WTC11 (cell line): ENCODE results near the gene TF.

Source experiments
- HMGA2 ChIP-seq: fragments of 250-450 bp; sonication (Bioruptor Pico); IDR thresholded peaks from 2 replicates; pipeline ENCODE4 v1.4.0; 2021; ENCODE audit warnings: mild to moderate bottlenecking, moderate library complexity
- TF ChIP-seq, protein P1 (sequence below): fragments of 200-600 bp; IDR thresholded peaks from 2 replicates; pipeline ENCODE4 v1.8.0; 2022; ENCODE audit warnings: antibody characterized with exemption

DNA sequence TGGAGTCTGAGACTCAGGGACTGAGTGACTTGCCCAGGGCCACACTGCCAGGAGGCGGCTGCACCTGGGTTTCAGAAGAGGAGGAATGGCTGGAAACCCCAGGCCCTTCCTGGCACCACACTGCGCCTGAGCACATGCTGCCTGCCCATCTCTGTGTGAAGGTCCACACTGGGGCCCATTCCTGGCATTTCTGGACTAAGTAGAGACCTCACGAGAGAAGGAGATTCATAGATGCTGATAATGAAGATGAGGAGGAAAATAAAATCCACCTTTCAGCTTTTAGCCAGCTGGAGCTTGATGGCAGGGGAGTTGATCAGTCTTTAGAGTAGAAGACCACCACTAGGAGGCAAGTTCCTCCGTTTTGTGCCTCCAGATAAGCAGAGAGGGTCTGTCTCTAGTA, 40.2 kb upstream of the TF start:
- TF ChIP-seq HMGA2 (CRISPR knock-in tag), result no peak
- TF ChIP-seq, protein P1, sequence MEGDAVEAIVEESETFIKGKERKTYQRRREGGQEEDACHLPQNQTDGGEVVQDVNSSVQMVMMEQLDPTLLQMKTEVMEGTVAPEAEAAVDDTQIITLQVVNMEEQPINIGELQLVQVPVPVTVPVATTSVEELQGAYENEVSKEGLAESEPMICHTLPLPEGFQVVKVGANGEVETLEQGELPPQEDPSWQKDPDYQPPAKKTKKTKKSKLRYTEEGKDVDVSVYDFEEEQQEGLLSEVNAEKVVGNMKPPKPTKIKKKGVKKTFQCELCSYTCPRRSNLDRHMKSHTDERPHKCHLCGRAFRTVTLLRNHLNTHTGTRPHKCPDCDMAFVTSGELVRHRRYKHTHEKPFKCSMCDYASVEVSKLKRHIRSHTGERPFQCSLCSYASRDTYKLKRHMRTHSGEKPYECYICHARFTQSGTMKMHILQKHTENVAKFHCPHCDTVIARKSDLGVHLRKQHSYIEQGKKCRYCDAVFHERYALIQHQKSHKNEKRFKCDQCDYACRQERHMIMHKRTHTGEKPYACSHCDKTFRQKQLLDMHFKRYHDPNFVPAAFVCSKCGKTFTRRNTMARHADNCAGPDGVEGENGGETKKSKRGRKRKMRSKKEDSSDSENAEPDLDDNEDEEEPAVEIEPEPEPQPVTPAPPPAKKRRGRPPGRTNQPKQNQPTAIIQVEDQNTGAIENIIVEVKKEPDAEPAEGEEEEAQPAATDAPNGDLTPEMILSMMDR, result no peak
